ENCODE data around the gene RTP5. TPM values are rescaled to one million over a fixed set of nuclear protein-coding genes. Genes with fewer than 3 reads are reported as not detected.

Gene RTP5
- not detected in 5 replicates for total RNA-seq (2022; extraction: Qiagen RNA extraction)

GRCh38 chr2:241869087-241869961 is at the start of gene RTP5:
TSS of gene RTP5 (plus strand) at chr2:241869729. CDS start at chr2:241869757, 28 bp downstream.

DNA sequence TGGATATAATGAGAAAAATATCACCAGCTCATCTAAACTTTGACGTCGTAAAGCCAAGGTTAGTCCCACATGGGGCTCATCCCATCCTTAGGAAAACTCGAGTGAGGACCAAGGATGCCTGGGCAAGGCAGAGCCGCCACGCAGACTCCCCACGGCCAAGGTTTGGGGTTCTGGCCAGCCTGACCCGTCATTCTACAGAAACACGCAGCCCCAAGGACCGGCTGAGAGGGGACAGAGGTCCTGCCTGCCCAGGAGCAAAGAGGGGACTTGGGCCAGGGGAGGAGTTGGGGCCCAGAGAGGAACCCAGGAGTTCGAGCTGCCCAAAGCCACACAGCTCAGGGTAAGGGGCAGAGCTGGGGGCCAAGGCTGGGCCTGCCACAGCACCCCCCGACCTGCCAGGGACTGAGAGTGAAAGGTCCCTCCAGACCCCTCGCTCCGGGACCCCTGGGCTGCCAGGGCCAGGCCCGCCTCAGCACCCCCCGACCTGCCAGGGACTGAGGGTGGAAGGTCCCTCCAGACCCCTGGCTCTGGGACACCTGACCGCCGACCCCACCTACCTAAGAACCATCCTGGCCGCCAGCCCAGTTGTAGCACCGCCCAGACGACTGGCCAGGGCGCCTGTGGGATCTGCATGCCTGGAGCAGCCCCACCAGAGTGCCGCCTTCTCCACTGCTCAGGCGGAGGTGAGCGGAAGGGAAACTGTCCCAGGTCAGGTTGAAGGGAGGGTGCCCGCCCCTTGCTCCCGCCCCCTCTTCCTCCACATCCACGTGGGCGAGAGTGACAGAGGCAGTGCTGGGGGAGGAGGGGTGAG is 11.1 kb upstream of the RTP5 start, which contains the start of gene PDCD1:
TSS of gene PDCD1 (minus strand) at position 689 of the 811 bp plus-strand sequence. CDS start at position 633, 56 bp downstream.

Other genes starting within 250 kb of the RTP5 start
- 59.8 to 77.0 TPM (median 75.0 TPM) in 5 replicates for gene THAP4, start 232.6 kb upstream of the RTP5 start, total RNA-seq (2022; extraction: Qiagen RNA extraction)
- 47.1 to 74.0 TPM (median 50.0 TPM) in 5 replicates for gene ATG4B, start 232.0 kb upstream of the RTP5 start, total RNA-seq (2022; extraction: Qiagen RNA extraction)
- gene DTYMK, start 182.9 kb upstream of the RTP5 start, total RNA-seq (2022; extraction: Qiagen RNA extraction) = 110 to 151 TPM (median 135 TPM) in 5 replicates
- 20.1 to 25.9 TPM (median 21.4 TPM) in 5 replicates for gene ING5, start 167.7 kb upstream of the RTP5 start, total RNA-seq (2022; extraction: Qiagen RNA extraction)
- 7.8 to 10.1 TPM (median 9.5 TPM) in 5 replicates for gene D2HGDH, start 135.1 kb upstream of the RTP5 start, total RNA-seq (2022; extraction: Qiagen RNA extraction)
- gene GAL3ST2, start 92.9 kb upstream of the RTP5 start, total RNA-seq (2022; extraction: Qiagen RNA extraction) = 0.18 to 0.25 TPM (median 0.23 TPM) in 5 replicates
- 0.07 to 0.45 TPM (median 0.27 TPM) in 5 replicates for gene NEU4, start 60.5 kb upstream of the RTP5 start, total RNA-seq (2022; extraction: Qiagen RNA extraction)
- gene PDCD1, start 10.8 kb upstream of the RTP5 start, total RNA-seq (2022; extraction: Qiagen RNA extraction) = 0.12 TPM in 1 of 5 replicates, not detected in the others